ENCODE data around the gene OR11H6. TPM values are rescaled to one million over a fixed set of nuclear protein-coding genes. Genes with fewer than 3 reads are reported as not detected.
A peak's percentile ranks its signal among the peaks of the same experiment; 100 is the strongest.
"Not testable (repeated sequence)": the region's sequence is repeated elsewhere in the genome, so short reads cannot be mapped to it uniquely, and the experiment has no call there.

The OR11H6 gene, protein sequence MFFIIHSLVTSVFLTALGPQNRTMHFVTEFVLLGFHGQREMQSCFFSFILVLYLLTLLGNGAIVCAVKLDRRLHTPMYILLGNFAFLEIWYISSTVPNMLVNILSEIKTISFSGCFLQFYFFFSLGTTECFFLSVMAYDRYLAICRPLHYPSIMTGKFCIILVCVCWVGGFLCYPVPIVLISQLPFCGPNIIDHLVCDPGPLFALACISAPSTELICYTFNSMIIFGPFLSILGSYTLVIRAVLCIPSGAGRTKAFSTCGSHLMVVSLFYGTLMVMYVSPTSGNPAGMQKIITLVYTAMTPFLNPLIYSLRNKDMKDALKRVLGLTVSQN
- not detected in 2 replicates for total RNA-seq

DNA sequence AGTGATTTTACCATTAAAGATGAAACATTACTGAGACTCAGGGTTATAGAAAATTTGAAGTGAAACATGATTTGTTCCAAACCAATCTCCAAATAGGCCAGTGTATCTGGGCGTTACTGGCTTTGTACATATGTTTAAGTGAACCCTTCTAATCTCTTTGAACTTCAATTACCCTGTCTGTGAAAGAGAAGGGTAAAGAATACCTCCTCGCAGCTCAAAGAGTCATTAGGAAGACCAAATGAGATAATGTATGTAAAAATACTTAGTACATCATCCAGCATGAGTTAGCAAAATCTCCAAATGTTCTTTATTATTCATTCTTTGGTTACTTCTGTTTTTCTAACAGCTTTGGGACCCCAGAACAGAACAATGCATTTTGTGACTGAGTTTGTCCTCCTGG is at the start of gene OR11H6:
Gene OR11H6, plus strand, starts transcription at position 301 of the 400 bp plus-strand sequence. Its CDS starts 0 bp downstream, at position 301.
- no peak for DNase-seq

DNA sequence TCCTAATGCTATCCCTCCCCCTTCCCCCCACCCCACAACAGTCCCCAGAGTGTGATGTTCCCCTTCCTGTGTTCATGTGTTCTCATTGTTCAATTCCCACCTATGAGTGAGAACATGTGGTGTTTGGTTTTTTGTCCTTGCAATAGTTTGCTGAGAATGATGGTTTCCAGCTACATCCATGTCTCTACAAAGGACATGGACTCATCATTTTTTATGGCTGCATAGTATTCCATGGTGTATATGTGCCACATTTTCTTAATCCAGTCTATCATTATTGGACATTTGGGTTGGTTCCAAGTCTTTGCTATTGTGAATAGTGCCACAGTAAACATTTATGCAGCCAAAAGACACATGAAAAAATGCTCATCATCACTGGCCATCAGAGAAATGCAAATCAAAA is 49.3 kb upstream of the OR11H6 start:
- DNase-seq: not testable (repeated sequence)

DNA sequence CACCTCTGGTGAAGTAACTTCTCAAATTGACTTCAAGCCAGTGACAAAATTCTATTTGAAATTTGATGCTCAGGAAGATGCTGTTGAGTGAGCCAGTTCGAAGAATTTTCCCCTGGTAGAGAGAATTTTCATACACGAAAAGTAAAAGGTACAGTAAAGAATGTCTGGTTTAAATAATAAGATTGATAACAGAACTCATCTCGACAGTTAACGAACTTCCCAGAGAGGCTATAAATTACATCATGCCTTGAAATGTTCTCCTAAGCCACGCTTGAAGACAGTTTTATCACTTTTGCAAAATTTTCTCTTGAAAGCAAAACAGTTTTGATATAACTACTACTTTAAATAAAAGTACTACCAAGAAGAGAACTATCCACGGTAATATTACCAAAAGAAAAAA is 47.2 kb upstream of the OR11H6 start:
- no peak for DNase-seq

DNA sequence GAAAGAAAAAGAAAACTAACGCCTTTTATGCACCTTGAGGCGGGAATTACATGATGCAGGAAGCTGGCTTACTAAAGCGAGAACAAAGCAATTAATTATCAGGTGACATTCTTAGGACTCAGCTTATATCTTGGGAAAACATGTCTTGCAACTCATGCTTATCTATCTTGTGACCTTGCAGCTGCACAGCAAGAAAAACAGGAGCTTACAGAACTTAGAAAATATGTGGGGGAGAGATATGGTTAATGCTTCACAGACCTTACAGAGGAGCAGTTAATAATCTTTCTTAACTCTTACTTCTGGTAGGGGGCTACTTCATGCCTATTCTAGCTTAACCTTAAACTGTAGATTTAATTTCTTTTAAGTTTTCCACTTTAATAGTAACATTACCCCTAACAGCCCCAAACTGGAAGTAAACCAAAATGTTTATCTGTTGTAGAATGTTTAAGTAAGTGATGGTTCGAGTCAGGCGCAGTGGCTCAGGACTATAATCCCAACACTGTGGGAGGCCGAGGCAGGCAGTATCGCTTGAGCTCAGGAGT is 46.0 kb upstream of the OR11H6 start:
- no peak for DNase-seq

DNA sequence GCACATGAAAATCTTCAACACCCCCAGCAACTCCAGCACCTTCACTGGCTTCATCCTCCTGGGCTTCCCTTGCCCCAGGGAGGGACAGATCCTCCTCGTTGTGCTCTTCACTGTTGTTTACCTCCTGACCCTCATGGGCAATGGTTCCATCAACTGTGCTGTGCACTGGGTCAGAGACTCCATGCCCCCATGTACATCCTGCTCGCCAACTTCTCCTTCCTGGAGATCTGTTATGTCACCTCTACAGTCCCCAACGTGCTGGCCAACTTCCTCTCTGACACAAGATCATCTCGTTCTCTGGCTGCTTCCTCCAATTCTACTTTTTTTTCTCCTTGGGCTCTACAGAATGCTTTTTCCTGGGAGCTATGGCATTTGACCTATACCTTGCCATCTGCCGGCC is 44.3 kb upstream of the OR11H6 start:
- DNase-seq: no peak

DNA sequence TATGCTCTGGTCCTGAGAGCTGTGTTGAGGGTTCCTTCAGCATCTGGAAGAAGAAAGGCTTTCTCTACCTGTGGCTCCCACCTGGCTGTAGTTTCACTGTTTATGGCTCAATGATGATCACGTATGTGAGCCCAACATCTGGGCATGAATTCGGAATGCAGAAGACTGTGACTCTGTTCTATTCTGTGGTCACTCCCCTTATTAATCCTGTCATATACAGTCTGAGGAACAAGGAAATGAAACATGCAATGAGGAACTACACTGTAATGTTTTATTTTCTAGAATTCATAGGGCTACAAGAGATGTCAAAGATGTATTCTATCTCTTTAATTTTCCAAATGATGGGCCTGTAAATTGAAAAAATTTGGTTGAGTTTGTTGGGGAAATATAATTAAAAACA is 43.6 kb upstream of the OR11H6 start:
- DNase-seq: no peak

DNA sequence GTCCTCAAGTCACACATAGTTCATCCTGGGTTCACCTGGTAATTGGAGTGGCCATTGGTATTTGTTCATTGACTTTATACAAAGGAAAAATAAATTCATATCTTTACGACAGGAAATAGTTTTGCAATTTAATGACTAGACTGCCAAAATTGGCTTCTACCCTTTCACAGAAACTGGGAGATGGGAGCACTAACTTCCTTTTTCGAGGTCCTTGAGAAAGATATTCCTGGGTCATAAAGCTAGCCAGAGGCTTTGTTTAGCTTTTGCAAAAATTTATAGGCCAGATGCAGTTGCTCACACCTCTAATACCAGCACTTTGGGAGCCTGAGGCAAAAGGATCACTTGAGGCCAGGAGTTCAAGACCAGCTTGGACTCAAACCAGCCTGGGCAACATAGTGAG is 43.0 kb upstream of the OR11H6 start:
- DNase-seq: no peak

DNA sequence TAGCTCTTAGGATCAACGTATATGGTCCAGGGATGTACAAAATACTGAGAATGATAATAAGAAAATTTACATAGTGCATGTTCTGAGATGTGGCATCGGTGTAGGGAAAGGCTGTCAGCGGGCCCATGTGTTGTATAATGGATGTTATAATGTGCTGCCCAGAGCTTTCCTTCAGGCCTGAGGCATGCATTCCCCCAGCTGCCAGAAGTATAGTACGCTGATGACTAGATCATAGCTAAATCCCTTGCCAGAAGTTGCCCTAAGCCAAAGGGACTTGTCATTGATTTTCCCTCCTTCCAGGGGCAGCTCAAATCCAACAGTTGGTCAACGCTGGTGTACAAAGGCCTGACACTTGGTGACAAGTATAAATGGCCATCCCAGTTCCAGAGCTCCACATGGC is 39.3 kb upstream of the OR11H6 start:
- no peak for DNase-seq

DNA sequence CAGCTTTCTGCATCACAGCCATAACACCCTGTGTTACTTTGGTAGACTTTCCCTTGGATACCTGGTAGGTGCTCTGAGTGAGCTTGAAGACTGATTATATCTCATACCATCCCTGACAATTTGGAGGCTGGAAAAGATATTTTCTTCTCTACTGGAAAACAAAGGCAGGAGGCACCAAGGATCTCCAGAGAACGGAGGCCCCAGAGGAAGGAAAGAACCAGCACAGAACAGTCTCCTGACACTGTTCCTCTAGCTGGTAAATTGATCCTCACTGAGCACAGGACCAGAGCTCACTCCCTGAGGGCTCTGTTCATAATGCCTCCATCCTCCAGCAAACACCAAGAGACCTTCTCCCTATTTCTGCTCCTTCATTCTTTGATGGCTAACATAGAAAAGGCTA is 32.9 kb upstream of the OR11H6 start, which contains the start of gene OR11G2:
Gene OR11G2, plus strand, starts transcription at position 301 of the 400 bp plus-strand sequence. CDS start 6,542 bp downstream, outside the sequence.
- no peak for DNase-seq

DNA sequence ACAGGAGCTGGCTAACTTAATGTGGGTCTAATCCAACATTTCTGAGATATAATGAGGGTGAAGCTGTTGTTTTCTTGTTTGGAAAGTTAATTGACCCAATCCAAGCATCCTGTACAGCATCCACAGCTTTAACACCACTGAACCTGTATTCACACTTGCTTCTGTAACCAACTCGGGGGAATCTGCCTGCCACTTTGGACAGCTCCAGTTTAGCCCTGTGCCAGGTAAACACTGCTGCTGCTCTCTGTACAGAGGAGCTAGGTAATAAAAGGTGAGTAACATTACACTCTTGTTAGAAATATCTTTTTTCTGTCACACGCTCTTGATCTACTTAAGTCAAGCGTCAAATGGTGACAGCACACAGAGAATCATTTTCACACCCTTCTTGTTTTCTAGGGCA is 32.1 kb upstream of the OR11H6 start:
- DNase-seq: no peak

DNA sequence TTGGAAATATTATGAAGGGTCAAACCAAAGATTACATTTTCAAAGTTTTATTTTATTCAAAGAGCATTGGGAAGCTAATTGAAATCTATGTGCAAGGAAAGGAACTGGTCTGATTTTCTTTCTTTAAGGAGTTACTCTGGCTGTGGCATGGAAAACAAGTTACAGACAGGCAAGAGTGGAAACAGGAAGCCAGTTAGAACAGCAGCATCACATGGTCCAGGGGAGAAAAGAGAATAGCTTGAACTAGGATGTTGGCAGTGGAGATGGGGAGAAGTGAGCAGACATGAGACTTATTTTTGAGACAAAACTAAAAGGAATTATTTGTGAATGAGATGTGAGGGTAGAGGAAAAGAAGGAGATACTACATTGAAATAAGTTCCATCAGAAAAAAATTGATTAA is 29.4 kb upstream of the OR11H6 start:
- no peak for DNase-seq

DNA sequence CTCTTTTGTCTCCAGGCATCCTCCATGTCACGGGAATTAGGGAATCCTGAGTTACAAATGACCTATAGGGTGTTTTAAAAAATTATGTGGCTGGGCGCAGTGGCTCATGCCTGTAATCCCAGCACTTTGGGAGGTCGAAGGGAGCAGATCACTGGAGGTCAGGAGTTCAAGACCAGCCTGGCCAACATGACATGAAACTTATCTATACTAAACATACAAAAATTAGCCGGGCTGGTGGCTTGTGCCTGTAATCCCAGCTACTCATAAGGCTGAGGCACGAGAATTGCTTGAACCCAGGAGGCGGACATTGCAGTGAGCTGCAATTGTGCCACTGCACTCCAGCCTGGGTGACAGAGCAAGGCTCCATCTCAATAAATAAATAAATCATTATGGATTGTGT is 28.3 kb upstream of the OR11H6 start:
- DNase-seq: not testable (repeated sequence)

DNA sequence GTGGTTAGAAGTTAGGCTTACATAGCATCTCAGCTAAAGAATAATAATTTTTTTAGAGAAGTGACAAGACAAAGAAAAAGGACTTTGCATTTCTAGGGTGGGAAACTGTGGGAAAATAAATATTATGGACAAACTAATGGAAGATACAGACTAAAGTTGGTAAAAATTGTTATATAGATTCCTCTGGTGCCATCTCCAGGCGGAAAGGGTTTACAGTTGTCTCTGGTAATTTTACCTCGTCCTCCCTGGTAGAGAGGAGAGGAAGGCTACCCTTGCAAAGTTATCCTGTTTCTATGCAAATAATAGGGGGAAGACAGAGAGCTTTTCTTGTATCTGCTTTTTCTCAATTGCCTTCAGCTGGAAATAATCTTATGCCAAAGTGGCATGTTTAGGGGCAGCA is 27.6 kb upstream of the OR11H6 start:
- DNase-seq: no peak

DNA sequence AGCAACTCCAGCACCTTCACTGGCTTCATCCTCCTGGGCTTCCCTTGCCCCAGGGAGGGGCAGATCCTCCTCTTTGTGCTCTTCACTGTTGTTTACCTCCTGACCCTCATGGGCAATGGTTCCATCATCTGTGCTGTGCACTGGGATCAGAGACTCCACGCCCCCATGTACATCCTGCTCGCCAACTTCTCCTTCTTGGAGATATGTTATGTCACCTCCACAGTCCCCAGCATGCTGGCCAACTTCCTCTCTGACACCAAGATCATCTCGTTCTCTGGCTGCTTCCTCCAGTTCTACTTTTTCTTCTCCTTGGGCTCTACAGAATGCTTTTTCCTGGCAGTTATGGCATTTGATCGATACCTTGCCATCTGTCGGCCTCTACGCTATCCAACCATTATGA is 26.1 kb upstream of the OR11H6 start:
- no peak for DNase-seq

DNA sequence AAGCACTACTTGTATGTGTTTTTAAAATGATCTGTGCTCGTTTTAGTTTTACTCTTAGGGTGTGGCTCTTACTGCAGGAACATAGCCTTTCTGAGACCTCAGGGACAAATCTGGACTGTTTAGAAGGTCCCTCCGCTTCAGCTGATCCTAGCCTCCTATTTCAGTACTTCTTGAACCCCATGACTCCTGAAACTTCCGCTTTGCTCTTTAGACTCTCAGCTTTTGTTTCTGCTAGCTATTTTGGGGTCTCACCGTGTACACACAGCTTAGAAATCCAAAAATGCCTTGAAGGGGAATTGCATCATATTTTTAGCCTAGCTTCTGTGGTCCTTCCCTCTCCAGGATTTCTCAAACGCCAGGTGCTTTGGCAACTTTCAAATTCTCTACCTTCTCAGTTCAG is 24.5 kb upstream of the OR11H6 start:
- no peak for DNase-seq

DNA sequence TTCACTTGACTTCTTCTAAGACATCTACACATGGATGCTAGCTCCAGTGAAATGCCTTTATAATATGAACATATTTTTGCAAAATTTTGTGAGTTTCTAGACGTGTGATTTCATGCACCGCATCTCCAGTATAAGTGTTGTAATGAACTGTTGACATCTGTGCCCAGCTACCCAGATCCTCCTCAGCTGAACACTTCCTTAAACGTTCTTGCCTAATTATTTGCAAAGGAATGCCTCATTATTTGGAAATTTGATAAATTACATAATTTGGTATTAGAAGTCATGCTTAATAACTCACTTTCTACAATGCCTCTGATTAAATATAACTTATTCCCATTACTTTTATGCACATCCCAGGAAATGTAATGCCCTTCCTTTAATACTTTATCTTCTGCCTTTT is 18.8 kb upstream of the OR11H6 start:
- DNase-seq: no peak

DNA sequence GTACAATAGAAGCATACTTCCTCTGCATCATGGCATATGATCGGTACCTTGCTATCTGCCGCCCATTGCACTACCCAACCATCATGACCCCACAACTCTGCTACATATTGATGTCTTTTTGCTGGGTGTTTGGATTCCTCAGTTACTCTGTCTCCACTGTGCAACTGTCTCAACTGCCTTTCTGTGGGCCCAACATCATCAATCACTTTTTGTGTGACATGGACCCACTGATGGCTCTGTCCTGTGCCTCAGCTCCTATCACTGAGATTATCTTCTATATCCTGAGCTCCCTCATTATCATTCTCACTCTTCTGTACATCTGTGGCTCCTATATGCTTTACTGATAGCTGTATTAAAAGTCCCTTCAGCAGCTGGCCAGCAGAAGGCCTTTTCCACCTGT is 13.9 kb upstream of the OR11H6 start:
- DNase-seq: no peak

DNA sequence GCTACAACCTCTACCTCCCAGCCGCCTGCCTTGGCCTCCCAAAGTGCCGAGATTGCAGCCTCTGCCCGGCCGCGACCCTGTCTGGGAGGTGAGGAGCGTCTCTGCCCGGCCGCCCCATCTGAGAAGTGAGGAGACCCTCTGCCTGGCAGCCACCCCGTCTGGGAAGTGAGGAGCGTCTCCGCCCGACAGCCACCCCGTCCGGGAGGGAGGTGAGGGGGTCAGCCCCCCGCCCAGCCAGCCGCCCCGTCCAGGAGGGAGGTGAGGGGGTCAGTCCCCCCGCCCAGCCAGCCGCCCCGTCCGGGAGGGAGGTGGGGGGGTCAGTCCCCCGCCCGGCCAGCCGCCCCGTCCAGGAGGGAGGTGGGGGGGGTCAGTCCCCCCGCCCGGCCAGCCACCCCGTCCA is 11.1 kb upstream of the OR11H6 start:
- not testable (repeated sequence) for DNase-seq

DNA sequence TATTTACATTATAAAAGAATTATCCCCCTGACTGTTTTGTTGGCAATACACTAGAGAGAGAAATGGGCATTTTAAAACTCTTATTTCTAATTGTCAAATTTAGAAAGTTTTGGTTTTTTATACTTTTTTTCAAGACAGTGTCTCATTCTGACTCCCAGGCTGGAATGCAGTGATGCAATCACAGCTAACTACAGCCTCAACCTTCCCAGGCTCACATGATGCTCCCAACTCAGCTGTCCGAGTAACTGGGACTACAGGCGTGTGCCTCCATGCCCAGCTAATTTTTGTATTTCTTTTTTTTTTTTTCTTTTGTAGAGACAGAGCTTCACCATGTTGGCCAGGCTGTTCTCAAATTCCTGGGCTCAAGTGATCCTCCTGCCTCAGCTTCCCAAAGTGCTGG is 8.3 kb upstream of the OR11H6 start:
- no peak for DNase-seq

DNA sequence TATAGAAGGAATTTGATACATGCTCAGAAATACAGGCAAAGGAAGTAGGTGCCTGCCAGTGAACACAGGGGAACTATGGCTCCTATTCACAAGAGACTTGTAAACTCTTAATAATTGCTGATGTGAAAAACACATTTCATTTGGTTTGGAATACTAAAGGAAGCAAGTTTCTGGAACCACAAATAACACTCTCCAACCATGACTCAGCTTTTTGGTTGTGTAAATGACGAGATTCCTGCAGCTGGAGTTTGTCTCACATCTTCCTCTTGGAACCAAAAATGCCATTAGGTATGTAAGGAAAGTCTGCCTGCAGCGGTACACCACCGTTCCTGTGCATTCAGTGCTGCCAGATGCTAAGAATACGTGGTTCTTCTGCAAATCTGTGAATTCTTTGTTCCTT is 4.5 kb upstream of the OR11H6 start:
- no peak for DNase-seq

DNA sequence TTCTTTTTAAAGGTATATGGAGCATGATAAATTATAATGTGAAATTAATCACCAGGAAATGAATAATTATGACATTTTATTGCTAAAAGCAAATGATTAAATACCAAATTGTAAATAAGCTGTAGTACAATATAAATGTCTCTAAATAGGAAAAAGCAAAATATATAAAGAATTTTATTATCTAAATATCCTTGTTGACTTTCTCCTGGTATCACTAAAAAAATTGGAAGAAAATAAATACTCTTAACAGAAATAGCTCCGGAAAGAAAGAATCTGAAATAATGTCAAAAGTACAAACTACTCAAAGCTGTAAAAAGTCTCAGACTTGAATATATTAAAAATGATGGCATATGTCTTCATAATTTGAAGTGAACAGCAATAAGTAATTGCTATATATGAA is 5.2 kb downstream of the OR11H6 start, which contains the start of gene OR11H7:
Gene OR11H7, plus strand, starts transcription at position 301 of the 400 bp plus-strand sequence.
- no peak for DNase-seq

DNA sequence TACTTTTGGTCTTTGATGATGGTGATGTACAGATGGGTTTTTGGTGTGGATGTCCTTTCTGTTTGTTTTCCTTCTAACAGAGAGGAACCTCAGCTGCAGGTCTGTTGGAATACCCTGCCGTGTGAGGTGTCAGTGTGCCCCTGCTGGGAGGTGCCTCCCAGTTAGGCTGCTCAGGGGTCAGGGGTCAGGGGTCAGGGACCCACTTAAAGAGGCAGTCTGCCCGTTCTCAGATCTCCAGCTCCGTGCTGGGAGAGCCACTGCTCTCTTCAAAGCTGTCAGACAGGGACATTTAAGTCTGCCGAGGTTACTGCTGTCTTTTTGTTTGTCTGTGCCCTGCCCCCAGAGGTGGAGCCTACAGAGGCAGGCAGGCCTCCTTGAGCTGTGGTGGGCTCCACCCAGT is 11.9 kb downstream of the OR11H6 start:
- DNase-seq: not testable (repeated sequence)

DNA sequence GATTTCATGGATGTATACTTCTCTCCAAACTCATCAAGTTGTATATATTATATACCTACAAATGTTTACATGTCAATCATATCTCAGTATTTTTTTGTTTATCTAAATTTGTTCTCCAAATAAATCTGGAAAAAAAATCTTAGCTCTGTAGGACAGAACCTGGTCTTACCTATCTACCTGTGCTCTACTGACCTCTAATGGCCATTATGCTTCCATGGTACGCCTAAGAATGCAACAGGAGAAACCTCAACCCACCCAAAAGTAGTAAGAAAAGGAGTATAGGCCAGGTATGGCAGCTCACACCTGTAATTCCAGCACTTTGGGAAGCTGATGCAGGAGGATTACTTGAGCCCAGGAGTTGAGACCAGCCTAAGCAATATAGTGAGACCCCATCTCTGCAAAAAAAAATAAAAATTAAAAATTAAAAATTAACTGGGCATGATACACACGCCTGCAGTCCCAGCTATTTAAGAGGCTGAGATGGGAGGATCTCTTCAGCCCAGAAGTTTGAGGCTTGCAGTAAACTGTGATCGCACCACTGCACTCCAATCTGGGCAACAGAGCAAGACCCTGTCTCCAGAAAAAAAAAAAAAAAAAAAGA is 24.2 kb downstream of the OR11H6 start:
- DNase-seq: peak; percentile 2

DNA sequence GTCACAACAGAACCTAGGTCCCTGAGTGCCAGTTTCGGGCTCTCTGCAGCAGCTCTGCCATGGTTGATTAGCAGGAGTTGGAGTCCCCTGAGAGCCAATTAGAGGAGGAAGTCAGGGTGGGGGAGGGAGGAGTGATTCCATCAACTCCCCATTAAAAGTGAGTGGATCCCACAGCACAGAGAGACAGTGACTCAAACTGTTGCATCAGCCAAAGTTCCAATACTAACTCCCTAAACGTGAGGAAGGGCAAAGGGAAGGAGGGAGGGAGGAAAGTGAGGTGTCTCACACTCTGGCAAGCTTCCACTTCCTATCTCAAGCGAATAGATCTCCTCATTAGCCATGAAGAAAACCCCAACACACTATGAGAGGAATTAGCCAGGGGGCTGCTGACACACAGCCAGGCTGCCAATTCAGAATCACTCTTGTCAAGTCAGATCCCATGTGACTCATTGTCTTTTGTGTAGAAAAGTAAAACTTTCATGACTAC is 39.2 kb downstream of the OR11H6 start:
- DNase-seq: no peak
